HG02870 (cell line): Measurements from ENCODE around the gene TACR1.

Experiments used
- ATAC-seq: cut with Tn5 transposase; IDR thresholded peaks from one replicate; pipeline ENCODE4 v1.9.1; 2021; ENCODE audit warnings: mild to moderate bottlenecking, moderate library complexity; ENCODE audit not compliant: unreplicated experiment

Gene TACR1

GRCh38 chr2:75025216-75025615 is 174.1 kb downstream of the TACR1 start:
- no peak for ATAC-seq

DNA sequence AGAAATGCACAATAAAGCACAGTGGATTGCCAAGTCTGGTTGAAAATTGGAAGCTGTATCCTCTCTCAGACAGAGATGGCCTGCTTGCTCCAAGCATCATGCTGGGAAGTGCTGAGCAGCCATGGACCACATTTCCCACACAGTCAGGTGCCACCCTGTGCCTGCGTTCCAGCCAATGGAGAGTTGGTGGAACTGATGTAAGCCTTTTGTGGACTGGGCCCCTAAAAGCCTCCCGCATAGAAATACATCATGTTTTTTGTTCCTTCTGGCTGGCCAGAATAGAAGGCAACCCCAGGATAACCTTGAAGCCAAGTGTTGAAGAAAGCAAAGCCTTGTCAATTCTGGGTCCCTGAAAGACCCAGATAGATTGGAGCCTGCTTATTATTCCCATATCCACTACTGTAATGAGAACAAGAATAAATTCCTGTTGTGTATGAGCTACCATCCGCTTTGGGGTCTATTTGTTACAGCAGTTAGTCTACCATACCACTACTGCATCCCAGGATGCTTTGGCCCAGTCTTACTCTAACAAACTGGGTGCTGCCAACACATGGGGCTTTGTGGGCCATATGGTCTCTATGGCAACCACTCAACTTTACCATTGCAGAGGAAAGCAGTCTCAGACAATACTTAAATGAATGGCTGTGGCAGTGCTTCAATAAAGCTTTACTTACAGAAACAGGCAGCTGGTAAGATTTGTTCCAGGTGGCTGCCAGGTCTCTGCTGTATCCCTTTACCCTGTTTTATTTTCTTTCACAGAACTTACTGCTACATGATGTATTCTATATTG is 175.5 kb downstream of the TACR1 start:
- ATAC-seq, result no peak

GRCh38 chr2:75022516-75022915 is 176.8 kb downstream of the TACR1 start:
- no peak for ATAC-seq

DNA sequence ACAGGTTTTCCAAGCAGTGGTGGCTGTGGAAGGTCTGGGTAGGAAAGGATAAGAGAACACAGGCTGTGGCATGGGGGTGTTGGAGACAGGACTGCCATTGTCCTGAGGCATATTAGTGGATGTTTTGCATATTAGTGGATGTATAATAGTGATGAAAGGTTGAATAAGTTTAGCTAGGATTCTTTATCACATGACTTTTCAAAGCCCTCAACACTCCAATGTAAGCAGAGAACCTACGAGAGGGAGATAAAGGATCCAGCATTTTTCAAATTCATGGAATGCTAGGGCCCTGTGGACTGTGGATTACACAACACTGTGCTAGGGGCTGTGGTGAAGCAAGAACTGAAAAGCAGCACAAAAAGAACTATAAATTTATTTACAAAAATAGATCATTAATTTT is 177.6 kb downstream of the TACR1 start:
- no peak for ATAC-seq

DNA sequence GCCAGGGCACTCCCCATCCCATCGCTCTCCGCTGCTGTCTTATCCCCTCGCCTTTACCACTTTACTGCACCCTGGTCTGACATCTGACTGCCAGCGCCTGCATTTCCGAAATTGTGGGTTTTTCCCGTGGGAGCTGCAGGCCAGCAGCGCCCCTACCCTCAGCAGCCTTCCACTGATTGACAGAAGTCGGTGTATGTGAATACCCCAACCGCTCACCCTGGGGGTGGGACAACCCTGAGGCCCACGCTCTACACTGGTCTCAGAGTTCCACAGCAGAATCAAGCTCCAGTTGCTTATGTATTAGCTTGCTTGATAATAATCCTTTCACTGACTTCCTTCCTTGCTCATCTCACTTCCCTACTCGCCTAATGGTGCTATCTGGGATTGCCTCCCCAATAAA is 178.8 kb downstream of the TACR1 start:
- ATAC-seq, result no peak

DNA sequence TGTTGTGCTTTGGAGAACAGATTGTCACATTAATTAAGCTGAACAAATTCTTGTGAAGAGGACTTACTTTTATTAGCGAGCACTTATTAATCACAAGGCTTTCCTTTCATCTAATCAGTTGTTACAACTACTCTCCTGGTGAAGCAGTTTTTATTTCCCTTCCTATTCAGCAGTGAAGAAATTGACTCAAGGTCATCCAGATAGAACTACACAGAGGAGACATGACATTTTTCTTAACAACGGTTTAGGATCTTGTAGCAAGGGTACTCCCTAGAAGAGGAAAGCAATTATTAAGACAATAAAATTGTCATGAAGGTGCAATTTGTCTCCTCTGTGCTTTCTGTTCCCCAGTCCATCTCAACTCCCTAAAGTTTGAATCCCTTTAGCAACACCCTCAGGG is 179.5 kb downstream of the TACR1 start:
- ATAC-seq, result no peak

DNA sequence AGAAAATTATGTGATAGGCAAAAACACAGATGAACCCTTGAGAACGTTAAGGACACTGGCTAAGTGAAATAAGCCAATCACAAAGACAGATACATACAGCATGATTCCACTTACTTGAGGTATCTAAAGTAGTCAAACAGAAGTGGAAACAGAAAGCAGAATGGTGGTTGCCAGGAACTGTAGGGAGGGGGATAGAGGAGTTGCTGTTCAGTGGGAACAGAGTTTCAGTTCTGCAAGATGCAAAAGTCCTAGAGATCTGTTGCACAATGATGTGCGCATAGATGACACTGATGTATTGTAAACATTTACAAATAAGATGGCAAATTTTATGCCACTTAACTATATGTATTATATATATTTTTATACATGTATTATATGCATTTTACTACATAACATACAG is 181.2 kb downstream of the TACR1 start:
- no peak for ATAC-seq

DNA sequence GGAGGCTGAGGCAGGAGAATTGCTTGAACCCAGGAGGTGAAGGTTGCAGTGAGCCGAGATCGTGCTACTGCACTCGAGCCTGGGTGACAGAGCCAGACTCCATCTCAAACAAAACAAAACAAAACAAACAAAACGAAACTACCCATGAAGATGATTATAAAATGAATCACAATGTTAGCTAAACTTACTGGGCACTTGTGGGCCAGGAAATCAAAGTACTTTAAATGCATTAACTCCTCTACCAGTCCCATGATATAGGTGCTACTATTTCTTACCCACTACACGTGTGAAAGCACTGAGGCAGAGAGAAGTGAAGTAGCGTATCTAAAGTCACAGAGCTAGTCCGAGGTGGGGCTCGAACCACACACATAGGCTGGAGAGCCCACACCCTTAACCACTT is 187.2 kb downstream of the TACR1 start:
- no peak for ATAC-seq

- ATAC-seq, result no peak
Observed at GRCh38 chr2:75010571-75010970, 188.7 kb downstream of the TACR1 start.

- ATAC-seq, result no peak
Observed at GRCh38 chr2:75007819-75008218, 191.5 kb downstream of the TACR1 start.

DNA sequence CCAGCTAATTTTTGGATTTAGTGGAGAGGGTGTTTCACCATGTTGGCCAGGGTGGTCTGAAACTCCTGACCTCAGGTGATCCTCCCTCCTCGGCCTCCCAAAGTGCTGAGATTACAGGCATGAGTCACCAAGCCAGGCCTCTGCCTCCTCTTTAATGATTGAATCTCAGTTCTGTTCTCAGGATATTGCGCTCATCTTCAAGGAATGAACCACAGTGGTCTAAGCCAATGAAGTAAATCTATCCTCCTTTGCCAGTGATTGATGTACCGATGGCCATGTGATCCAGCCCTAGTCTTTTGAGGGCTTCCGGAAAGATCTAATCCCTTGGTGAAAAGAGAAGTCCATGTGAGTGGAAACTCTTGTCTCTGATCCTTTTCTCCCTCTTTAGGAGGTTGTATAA is 192.3 kb downstream of the TACR1 start:
- ATAC-seq, result no peak

GRCh38 chr2:75006041-75006440 is 193.3 kb downstream of the TACR1 start:
- ATAC-seq, result no peak

- no peak for ATAC-seq
Observed at GRCh38 chr2:75003773-75004172, 195.5 kb downstream of the TACR1 start.

GRCh38 chr2:75003276-75003675 is 196.0 kb downstream of the TACR1 start:
- ATAC-seq, result no peak

GRCh38 chr2:75002007-75002406 is 197.3 kb downstream of the TACR1 start:
- no peak for ATAC-seq

DNA sequence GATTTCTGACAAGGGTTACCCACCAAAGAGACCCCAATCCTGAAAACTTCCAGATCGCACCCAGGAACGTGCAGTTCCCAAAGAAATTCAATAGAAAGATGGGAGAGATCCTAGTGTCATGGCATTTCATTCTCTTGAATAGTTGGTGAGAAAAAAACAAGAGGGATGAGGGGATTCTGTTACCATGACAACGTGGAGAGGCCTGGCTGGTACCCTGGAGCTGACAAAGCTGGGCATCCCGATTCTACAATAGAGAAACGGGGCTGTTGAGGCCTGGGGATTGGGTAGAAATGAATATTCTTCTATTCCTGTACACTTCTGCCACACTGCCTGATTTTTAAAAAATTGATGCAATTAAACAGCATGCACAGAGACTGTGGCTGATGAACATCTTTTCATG is 199.9 kb downstream of the TACR1 start:
- ATAC-seq, result no peak
